Activated CD8-positive, alpha-beta memory T cell treated with anti-CD3 and anti-CD28 coated beads, Interleukin-2, amount 50 U/mL, for 1 hour (primary cell): Measurements from ENCODE around the gene TMEM164.

ENCODE experiments used
- DNase-seq: peaks from one replicate; pipeline ENCODE4 v3.0.0-alpha.2; 2020; ENCODE audit errors: extremely low read depth

Gene TMEM164

GRCh38 chrX:110003167-110004156, 548 bp downstream of the TMEM164 start:
- DNase-seq = no peak

DNA sequence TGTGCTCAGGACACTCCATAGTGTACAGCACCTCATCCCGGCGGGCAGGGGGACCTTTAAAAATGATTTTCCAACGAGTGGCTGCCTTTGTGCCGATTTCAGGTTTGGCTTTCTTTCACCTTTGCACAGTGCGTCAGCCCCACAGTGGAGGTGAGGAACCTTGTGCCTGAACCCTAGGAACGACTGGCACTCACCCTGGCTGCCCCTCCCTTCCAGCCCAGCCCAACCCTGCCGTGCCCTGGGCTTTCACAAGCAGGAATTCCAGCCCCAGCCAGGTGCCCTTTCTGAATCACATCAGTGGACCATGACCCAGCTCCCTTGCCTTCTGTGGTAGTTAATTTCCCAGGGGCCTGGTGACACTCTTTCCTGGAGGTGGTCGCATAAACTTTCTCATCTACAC, 1.3 kb downstream of the TMEM164 start:
- no peak for DNase-seq

DNA sequence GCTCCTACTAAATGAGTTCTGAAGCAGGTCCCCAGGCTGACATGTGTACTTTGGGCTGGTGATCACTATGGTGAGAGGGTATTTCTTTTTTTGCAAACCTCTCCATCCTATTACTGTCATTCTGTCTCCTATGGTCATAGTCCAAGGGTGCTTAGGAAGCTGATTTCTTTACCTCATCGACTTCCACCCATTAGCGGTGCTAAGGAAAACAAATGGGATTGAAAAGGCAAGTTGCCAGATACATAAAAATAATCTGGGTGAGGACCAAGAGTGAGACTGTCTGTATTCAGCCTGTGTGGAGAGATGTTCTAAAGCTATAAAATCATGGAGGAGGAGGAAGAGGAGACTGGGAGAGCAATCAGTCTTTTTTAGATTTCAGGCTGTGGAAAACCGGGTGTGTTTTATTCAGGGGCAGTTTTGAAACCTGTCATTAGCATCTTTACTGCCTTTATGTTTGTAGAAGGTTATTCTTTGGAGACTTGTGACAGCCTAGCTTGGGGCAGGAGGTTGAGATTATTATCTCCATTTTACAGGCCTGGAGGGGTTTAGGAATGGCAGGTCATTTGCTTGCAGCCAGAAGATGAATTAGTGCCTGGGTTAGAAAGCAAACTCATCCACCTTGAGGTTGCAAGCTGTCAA, 1.9 kb downstream of the TMEM164 start:
- no peak for DNase-seq

GRCh38 chrX:110006161-110006560, 3.2 kb downstream of the TMEM164 start:
- no peak for DNase-seq

DNA sequence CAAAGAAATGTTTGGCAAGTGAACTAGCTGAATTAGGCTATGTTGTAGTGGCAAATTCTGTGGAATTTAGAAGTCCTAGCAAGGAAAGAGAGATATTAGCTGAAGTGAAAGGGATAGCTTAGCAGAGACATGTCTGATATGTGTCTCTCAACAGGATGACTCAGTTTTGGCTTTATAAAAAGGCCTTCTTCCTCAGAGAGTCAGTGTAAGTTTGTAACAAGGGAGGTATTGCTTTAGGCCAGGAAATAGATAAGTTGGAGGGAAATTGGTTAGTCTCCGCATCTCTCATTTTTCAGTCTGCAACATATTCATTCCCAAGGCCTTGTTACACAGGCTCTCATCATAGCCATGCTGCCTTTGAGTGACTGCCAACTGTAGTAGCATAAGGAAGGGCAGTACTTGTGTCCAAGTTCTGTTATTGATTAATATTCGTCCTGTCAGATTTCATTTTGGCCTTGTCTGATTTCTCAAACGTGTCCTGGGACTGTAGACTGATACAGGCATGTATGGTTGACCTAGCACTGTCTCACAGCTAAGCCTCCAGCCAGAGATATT, 4.0 kb downstream of the TMEM164 start:
- DNase-seq = no peak

DNA sequence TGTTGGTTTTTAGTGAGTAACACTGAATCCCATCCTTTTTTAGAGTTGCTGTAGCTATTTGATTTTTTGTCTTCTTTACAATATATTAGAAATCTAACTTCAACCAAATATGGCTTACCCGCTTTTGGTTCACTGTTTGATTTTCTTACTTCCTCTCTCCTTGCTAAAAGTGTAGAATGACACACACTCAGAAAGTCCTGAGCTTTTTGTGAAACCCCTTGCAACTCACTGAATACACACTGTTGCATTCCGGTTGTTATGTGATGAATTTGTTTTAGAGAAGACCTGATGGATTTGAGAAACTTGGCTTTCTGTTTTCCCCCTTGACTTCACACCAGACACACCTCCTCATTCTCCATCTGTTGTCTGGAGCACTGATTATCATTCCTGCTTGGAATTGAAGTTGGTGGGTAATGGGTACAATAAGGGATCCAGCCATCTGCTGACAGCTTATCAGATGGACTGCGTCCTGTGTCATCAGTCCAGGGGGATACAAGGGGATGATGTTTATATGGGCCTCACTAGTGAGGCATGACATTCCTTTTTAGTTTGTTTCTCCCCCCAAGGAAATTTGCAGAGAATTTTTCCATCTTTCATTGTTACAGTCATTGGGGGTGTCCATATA, 5.2 kb downstream of the TMEM164 start:
- DNase-seq = no peak

GRCh38 chrX:110012818-110013485, 10.0 kb downstream of the TMEM164 start:
- DNase-seq = no peak

GRCh38 chrX:110013968-110014367, 11.1 kb downstream of the TMEM164 start:
- DNase-seq = no peak

DNA sequence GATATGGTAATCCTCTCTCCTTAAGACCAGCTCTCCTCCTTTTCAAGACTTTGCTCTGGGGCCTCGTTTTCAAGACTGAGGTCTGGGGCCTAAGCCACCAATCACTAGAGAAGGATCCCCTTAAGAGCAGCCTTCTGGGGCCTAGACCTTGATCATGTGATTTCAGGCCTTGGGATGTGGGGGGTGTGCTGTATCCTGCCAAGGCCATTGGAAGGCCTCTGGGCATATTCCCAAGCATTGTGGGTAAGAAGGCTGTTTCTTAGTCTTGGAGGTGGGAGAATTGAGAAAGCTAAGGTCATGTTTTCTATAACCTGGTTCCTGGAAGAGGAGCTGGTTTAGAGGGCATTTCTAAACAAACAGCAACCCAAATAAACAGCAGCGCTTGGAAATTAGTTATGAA, 12.1 kb downstream of the TMEM164 start:
- no peak for DNase-seq

GRCh38 chrX:110015915-110016314, 13.0 kb downstream of the TMEM164 start:
- DNase-seq = no peak

- no peak for DNase-seq
Measured at GRCh38 chrX:110020536-110020935, 17.6 kb downstream of the TMEM164 start.

DNA sequence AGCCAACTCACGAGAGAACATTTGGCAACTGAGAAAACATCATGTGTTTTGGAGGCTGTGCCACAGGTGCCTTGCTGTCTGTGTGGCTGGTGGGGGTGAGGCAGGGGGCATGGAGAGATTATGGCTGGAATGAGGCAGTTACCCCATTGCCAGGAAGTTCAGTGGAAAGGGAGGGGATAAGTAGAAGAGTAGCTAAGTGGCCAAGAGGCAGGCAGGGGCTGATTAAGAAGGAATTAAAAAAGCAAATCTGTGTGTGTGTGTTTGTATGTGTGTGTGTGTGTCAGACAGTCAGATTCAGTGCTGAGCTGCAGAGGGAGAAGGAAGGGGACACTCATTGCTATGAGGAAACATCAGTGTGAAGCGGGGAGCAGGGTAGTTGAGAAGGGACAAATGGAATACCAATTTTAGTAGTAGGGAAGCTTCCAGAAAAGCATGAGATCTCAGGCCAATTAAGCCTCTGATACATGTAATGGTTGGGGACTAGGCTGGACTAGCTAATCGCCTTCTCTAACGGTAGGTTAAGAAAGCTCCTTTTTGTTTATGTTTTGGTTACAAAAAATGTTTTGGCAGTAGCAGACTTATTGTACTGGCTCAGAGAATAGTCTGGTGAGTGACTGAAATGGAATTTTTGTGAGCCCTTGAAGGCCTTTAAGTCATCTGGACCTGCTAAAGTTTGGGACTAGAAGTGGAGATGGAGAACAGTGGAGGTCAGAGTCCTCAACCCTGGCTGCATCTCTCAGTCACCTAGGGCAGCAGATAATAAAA, 18.5 kb downstream of the TMEM164 start:
- DNase-seq = no peak

DNA sequence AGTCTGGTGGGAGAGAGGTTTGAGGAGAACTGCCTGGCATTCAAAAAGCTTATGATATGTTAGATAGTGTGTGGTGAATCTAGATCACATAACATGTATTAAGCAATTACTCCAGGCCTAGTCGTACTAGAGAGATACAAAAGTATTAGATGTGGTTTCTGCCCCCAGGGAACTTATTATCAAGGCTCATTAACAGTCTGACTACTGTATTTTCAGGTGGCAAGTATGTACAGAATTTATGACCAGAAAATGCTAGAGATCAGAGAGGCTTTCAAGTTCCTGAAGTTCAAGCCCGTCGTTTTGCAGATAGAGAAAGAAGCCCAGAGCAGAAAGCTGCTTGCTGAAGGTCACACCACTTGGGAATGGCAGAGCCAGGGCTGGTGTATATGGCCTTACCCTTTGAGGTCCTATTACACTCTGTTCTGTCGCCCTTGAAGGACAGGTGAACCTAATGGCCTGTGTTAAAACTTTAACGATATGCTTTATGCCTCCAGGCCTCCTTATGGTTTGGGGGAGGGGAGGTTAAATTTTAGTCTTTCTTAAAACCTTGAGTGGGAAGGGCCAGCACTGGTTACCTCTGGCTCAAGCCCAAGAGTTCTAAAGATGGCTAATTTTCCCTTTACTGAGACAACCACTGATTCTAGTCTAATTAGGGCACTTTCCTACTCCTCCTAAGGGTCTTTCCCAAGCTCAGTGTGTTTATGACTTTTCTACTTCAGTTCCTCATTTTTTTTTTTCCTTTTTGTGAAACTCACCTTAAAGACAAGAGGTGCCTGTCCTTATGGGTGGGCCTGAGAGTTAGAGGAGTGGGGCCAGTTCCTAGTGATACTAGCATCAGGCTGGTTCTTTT, 19.9 kb downstream of the TMEM164 start:
- no peak for DNase-seq

GRCh38 chrX:110025395-110025794, 22.5 kb downstream of the TMEM164 start:
- DNase-seq = no peak

DNA sequence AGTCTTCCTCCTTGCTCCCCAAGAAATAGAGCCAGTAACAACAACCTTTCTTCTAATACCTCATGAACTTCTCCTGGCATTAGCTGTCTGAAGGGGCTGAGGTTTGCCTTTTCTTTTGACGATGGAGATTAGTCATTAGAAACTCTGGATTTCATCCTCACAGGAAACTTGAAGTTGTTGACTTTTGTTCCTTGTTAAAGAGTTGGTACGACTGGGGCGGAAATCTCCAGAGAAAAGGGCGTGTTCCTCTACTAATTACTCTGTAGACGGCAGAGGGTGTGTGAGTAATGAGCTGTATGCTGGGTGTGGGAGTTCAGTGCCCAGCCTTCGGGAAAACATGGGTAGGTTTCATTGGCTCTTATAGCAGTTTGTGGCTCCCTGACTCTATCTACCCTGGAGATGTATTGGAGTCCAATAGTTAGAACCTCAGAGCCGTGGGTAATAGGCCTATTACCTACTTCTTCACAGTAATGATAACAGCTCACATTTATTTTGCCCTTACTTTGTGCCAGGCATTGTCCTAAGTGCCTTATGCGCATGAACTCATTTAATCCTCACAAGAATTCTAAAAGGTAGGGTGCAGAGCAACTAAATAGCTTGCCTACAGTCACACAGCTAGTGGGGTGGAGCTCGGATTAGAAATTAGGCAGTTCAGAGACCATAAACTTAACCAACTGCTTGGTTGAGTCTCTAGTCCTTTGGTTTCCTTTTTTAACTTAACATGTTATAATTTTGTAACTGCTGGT, 23.4 kb downstream of the TMEM164 start:
- no peak for DNase-seq

- no peak for DNase-seq
Measured at GRCh38 chrX:110032534-110033147, 29.7 kb downstream of the TMEM164 start.

GRCh38 chrX:110034036-110034435, 31.1 kb downstream of the TMEM164 start:
- no peak for DNase-seq

DNA sequence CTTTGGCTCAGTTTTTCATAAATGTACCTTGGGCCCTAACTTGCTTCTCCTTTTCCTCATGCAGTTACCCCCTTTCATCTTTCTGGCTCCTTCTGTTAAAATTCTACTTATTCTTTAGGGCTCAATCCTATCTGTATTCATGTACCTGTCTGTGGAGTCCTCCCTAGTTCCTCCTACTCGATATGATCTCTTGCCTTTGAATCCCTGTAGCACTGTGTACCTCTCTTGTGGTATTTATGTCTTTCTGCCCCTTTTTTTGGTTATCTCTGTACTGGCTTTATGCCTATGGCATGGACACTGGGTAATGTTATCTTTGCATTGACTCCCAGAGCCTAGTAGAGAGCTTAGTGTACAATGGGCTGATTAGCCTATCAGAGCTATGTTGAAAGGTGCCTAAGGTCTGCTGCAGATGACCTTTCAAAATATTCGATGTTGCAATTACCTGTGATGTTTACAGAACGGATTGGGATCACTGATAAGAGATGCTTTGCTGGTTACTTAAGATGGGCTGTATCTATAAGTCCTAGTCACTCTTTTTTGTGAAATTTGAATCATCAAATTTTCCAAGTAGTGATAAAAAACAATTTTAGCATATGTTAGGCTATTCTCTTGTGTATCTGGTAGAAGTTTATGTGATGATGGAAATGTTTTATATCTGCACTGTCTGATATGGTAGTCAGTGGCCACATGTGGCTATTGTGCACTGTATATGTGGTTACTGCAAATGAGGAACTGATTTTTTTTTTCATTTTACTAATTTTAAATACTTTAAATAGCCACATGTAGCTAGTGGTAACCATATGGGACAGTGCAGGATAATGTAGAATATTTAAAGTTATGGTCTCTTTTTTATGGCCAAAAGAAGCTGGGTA, 33.5 kb downstream of the TMEM164 start:
- DNase-seq = no peak
